Stimulated activated CD8-positive, alpha-beta memory T cell treated with anti-CD3 and anti-CD28 coated beads, Interleukin-2, amount 100 ng/mL, for 48 hours (primary cell): ENCODE results near the gene PRRT4.
A peak's percentile ranks its signal among the peaks of the same experiment; 100 is the strongest.

Experiments
- DNase-seq, 2 donors: peaks; one replicate each; pipeline ENCODE4 v3.0.0-alpha.2; 2020; ENCODE audit warnings: low read depth in 2 of 2

PRRT4 gene

DNA sequence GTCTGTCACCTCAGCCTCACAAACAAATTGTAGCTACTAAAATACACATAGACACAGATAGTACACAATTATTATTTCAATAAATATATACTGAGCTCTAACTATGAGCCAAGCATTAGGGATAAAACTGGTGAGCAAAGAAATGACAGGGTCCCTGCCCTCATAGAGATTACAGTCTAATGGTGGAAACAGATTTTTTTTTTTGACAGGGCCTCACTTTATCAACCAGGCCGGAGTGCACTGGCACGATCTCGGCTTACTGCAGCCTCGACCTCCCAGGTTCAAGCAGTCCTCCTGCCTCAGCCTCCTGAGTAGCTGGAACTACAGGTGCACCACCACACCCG lies 17.1 kb downstream of the PRRT4 start:
- no peak for DNase-seq

DNA sequence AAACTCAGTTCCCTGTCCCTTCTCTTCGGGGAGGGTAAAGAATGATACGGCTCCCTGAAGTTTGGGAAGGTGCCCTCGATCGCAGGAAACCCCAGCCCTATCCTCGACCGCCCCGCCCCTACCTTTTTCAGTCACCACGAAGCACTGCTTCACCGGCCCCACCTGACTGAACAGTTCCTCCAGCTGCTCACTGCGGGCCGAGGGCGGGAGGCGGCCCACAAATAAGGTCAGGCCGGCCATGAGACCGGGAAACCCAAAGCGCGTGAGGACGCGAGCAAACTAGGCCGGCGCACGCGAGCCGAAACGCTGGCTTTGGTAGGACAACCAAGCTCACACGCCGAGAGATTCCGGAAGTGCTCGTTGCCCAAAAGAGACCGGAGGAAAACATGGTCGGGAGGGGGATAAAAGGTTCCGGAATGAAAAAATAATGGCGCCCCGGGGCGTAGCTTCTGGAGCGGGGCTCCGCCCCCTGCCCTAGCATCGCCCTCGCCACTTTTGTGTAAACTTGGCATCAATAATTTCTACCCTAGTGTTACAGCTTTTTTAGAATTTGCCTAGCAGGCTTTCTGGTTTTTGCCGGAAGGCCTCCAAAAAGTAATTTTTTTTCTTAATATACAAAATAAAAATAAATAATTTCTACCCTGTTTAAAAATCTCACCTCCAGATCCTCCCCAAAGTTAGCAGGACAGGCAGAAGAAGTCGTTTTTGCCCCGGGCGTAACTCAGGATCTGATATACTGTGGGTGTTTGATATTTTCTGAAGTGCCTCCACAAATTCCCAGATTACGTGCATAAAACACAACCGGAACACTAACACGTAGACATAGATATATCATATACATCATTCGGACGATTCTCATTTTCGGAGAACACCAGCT lies 17.7 kb downstream of the PRRT4 start, which contains the start of gene RBM28:
Gene RBM28 (minus strand): TSS at position 355 of the 877 bp plus-strand sequence. CDS start 115 bp downstream, at position 240.
- DNase-seq = peak; percentile 66 to 73

DNA sequence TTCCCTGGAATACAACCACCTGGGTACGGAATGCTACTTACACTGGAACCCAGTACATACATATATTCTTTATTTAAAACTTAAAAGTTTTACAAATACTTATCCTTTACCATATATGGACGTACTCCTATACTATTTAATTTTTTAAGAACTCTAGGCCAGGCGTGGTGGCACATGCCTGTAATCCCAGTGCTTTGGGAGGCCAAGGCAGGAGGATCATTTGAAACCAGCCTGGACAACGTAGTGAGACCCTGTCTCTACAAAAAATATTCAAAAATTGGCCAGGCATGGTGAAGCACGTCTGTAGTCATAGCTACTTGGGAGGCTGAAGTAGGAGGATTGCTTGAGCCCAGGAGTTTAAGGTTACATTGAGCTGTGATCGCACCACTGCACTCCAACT lies 19.8 kb downstream of the PRRT4 start:
- no peak for DNase-seq

DNA sequence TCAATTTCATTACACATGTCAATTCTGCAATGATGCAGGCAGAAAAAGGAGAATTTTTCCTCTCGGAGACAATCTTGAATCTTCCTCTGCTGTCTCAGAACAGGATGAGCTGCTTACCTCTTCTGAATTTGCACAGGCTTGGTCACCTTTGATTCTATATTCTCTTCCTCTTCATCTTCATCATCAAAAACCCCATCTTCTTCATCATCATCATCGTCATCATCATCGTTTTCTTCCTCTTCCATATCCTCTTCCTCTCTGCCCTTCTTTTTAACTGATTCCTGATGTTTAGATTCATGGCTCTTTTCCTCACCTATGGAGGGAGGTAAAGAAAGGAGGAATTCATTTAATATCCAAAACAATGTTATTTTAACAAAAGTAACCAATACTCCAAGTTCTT lies 25.8 kb downstream of the PRRT4 start:
- DNase-seq = no peak

DNA sequence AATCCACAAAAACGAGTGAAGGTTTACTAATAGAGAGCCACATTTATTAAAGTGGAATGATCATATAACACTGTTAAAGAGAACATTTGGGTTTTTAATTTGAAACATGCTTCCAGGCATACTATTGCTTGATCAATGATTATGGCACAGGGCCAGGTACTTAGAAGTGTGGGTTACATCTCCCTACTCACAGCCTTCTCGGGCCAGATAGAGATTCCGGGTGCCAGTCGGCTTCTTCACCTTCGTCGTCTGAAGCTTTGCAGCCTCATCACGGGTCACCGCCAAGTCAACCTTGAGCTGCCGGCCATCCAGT lies 37.2 kb downstream of the PRRT4 start:
- no peak for DNase-seq

DNA sequence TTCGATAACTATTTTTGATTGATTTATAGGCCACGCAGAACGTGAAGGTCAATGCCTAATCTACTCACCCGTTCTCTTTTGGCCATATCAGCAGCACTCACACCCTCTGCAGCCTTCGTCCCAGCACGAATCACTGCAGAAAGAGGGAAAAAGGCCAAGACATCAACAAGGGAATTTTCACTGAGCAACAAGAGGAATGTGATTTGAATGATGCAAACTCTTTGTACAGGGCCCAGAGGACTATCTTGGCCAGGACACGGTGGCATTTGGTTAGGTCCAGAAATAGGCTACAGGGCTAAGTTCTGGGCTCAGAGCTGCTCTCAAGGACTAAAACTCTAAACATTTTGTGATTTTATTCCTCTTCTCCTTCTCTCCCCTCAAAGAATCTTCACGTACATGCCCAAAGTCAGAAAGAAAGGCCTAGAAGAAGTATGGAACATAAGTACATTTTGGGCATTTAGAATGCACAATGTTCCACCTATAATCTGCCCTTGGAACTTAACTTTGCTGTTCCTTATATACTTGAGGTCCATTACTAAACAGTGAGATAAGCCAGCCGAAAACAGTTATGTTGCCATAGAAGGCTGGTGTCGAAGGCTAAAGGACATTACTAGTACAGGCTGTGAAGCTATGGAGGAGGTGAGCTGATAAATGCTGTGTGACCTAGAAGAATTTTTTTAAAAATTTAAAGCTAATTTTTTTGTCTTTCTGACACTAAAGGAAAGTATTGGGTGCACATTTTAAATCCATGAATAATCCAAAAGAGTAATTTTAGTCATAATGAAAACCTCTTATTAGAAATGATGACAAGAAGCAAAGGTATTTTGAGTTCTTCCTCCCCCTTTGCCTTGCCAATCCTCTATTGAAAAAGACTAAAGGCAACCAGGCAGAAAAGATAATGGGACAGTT lies 37.8 kb downstream of the PRRT4 start:
- no peak for DNase-seq

DNA sequence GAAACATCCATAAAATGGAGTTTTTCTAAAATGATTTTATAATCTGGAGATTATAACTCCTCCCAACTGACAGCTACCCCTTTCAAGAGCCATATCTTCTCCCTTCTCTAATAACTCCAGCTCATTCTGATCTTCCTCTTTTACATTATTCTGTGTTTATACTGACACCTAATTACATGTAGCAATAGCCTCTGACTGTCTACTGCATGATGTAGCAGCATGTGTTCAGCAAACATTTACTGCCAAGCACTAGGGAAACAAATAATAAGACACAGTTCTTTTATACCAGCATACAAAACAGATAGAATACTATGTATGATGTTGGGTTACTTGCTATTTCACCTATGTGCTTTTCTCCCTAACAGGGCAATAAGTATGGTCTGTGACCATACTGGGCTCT lies 38.5 kb downstream of the PRRT4 start:
- DNase-seq = no peak

DNA sequence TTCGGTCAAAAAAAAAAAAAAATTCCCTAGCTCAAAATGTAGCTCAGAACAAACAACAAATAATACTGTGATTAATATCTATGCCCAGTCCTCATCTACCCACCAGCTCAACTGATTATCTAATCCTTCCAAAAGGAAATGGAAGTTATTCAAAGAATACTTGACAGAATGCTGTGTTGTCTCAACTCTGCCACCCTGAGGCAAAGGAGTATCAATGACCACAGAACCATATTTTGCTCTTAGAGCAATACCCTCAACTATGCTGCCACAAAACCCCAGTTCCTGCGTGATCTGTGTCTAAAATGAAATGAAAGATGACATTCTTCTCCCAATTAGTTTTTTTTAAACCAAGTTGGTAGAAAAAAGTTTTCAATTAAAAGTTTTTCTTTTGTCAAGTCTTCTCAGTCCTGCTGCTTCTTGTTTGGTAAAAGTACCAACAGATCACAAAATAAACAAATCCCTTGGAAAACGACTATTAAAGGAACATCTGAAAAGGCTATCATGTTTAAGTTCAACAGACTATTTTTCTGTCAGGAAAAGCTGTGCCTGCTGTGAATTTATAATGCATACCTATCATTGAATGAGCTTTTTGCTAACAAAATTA lies 39.3 kb downstream of the PRRT4 start:
- DNase-seq = no peak

DNA sequence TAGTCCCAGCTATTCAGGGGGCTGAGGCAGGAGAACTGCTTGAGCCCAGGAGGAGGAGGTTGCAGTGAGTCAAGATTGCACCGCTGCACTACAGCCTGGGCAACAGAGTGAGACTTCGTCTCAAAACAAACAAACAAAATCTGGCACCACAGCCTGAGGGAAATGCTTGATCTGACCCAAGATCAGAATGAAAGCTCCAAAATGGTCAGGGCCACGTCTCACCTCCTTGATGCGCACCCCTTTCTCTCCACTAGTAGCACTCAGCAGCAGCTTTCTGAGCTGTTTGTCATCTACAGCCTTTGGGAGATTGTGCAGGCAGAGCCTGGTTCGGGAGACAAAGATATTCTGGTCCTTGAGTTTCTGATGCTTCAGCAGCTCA lies 40.5 kb downstream of the PRRT4 start:
- no peak for DNase-seq

DNA sequence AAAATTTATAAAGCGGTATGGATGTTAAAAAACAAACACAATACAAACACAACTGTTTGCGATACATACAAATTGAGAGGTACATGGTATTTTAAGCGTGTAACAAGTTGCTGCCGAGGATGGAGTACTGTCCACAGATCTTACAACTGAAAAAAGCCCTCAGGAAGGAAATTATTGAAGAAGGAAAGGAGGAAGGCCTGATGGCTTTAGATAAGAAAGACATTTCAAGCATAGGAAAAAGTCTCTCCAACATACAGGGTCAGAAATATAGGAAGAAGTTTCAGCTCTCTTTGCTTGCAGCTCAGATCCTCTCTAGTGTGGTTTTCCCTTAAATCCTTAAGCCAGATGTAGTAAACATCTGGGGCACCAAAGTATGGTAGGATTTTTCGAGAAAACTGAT lies 42.8 kb downstream of the PRRT4 start:
- no peak for DNase-seq

DNA sequence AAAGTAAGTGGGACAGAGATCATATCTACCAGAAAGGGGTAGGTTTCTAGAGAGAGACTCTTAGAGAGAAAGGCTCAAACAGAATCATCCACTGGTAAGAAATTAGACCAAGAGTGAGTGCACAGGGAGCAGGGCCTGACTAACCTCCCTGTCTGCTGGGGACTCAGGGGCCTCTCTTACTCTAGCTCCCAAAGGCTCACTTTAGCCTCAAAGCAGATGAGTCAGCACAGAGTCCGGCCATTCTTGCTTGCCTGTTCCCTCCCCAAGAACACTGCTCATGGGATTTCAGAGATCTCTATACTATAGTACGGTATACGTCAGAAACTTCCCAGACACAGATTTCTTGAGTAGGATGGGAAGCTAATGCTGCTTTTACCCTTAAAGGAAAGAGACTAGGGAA lies 50.5 kb downstream of the PRRT4 start:
- DNase-seq = no peak

DNA sequence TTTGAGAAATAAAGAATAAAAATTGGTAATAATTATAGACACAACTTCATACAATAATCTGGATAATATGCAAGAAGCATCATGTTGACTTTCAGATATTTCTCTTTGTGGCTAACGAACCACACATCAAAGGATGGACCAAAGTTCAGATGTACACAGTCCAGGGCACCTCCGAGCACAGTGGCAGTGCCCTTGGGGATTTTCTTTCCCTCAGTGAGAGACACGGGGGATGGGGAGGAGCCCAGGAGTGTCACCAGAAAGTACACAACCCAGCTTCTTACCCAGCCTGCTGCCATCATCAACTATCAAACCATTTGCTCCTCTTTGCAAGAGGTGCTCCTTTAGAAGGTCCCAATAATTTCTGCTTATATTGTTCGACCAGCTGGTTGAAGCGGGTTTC lies 51.0 kb downstream of the PRRT4 start:
- no peak for DNase-seq

DNA sequence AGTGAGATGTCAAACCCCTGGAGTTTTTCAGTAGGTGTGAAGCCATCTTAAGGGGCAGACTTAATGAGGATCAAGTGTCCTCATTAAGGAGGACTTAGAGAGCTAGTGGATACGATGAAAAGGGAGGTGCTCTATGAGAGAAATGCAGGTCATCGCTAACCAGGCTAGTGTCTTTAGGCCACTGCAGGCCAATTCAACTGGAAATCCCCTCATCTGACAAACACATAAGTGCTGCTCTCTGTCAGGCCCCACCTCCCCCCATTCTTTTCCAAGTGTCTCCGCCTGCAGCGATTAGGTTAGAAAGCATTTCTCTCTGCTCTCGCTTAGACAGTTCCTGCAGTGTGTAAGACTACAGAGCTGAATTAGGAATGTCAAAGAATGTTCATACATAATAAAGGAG lies 51.5 kb downstream of the PRRT4 start:
- no peak for DNase-seq

DNA sequence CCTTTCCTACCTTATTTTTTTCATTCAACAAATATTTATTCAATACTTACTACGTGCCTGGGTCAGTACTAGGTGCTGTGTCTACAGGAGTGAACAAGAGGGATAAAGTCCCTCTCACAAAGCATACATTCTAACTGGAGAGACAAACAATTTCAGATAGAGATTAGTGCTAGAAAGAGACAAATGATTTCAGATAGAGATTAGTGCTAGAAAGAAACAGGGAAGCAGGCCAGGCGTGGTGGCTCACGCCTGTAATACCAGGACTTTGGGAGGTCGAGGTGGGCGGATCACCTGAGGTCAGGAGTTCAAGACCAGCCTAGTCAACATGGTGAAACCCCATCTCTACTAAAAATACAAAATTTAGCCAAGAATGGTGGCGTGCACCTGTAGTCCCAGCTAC lies 52.4 kb downstream of the PRRT4 start:
- DNase-seq = no peak

DNA sequence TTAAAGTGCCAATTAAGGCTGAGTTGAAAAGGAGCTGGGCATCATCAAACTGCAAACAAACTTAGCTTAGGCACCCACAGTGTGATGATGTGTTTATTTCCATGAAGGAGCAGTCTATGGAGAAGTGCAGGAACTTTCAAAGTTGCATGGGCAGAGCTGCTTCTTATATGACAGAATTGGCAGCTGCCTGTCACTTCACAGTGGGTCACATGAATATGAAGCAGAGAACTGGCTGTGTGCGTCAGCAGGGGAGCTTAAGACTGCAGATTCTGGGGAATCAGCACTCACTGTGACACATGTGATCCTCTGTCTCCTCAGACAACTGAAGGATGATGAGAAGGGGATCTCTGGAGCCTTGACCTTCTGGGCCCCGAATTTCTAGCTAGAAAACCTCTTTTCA lies 54.4 kb downstream of the PRRT4 start:
- DNase-seq = no peak

DNA sequence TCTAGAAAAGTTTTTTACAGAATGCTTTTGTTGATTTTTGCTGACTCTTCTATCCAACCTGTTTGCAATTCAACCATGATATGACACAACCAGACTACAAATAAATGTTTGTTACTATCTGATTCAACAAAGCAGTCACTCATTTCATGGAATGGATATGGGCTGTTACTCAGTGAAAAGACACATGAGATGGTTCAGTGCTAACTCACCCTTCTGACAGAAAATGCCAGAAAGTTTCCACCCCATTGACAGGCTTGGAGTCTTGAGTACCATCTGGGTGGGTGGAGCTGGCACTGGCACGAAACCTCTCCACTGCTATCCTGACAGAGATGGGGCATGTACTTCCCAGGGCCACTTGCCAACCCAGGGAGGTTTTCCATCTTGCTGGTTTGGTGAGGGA lies 57.3 kb downstream of the PRRT4 start:
- no peak for DNase-seq

DNA sequence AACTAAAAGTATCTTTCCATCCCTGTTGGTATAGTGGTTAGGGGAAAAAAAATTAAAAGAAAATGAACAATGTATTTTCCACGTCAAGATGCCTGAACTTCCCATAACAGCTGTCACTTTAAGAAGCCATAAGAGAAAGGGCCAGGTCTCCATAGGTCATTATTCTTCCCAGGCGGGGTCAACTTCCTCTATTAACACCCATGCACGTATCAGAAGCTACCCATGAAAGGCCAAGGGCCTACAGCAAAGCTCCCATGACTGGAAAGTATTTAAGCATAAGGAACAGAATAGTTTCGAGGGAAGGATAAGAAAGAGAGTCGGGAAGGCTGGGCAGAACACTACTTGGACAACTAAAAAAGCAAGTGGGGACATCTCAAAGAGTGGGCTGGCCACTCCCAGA lies 57.8 kb downstream of the PRRT4 start:
- DNase-seq = no peak

DNA sequence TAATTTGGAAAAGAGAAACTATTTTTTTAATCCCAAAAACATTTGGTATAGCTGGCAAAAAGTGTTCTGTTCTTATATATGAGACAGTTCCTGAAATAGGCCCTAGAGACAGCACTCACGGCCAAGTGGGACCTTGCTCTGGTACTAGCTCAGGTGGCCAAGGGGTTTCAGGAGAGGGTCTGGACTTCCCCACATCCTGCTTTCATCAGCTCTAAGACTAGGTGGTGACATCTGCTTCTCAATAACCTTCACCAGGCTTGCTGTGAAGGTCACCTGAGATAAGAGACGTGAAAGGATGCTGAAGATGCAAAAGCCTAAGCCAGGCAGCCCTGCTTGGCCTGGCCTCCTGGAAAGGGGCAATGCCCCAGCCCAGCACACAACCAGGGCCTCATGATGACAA lies 58.4 kb downstream of the PRRT4 start:
- DNase-seq = no peak

DNA sequence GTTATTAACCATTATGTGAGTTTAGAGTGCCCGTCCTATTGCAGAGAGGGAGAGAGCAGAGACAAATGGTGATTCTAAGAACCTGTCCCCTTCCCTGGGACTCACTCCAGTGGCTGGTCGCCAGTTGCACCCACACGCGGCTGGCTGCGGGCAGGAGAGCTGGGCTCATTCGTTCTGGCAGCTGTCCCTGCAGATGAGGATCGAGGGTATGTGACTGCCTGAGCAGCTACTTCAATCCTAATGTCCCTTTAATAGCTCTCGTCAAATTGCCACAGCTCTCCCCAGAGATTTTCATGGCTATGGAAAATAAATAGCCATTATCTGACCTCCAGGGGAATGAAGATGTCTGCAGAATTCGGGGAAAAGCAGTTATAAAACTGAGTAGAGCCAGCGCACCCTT lies 59.4 kb downstream of the PRRT4 start:
- no peak for DNase-seq
